Chondrocyte (in vitro differentiated cells): Measurements from ENCODE around the gene SHC3. TPM values are rescaled to one million over a fixed set of nuclear protein-coding genes. Genes with fewer than 3 reads are reported as not detected.

ENCODE experiments used
- DNase-seq: peaks from one replicate; pipeline ENCODE4 v3.0.0; 2021; ENCODE audit warnings: mixed read lengths, low spot score
- H3K27ac Mint-ChIP-seq: one replicate; pipeline ENCODE4 v1.8.0; 2021; ENCODE audit warnings: mild to moderate bottlenecking, moderate library complexity, mixed read lengths; ENCODE audit not compliant: unreplicated experiment
- H3K27me3 Mint-ChIP-seq: 2 replicates; pipeline ENCODE4 v1.8.0; 2021; ENCODE audit warnings: low read depth, mixed read lengths
- H3K36me3 Mint-ChIP-seq: 2 replicates; pipeline ENCODE4 v1.8.0; 2021; ENCODE audit warnings: low read depth, mixed read lengths
- H3K4me1 Mint-ChIP-seq: 2 replicates; pipeline ENCODE4 v1.8.0; 2021; ENCODE audit warnings: low read depth, mild to moderate bottlenecking, mixed read lengths
- H3K4me3 Mint-ChIP-seq: one replicate; pipeline ENCODE4 v1.8.0; 2021; ENCODE audit warnings: mild to moderate bottlenecking, moderate library complexity, mixed read lengths; ENCODE audit not compliant: unreplicated experiment
- H3K9me3 Mint-ChIP-seq: 2 replicates; pipeline ENCODE4 v1.8.0; 2021; ENCODE audit warnings: low read depth, mixed read lengths
- total RNA-seq: library from RNA; stranded (reverse); gene quantifications from 3 replicates; pipeline ENCODE4 v1.2.1, GENCODE V29; 2021
- TF ChIP-seq, protein P1 (sequence below): fragments of 200-600 bp; sonication (generic); IDR thresholded peaks from 2 replicates; pipeline ENCODE4 v1.5.0; 2021; ENCODE audit warnings: antibody characterized with exemption, mild to moderate bottlenecking, moderate library complexity

Gene SHC3
- total RNA-seq, 1 donor from 2014 or later, result 0.30 TPM

DNA sequence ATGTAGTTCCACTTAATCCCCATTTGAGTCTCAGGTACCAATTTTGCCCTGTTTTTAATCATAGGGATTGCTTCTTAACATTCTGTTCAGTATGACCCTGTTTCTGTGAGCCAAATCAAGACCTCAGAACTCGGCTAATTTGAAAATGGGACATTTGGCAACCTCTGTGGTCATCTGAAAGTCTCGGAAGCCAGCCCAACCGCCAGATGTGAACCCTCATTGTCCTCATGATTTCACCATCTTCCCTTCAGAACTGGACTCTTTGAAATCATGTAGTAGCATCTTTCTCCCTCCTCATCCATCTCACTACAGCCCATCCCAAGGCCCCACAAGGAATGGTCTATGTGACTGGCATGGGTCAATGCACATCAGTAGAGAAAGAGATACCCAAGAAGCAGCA, 98.4 kb downstream of the SHC3 start:
- no peaks in the 10 kb centered on the region for H3K4me1 Mint-ChIP-seq
- no peaks in the 10 kb centered on the region for H3K9me3 Mint-ChIP-seq
- no peaks in the 10 kb centered on the region for H3K36me3 Mint-ChIP-seq
- no peak for DNase-seq
- TF ChIP-seq, protein P1, sequence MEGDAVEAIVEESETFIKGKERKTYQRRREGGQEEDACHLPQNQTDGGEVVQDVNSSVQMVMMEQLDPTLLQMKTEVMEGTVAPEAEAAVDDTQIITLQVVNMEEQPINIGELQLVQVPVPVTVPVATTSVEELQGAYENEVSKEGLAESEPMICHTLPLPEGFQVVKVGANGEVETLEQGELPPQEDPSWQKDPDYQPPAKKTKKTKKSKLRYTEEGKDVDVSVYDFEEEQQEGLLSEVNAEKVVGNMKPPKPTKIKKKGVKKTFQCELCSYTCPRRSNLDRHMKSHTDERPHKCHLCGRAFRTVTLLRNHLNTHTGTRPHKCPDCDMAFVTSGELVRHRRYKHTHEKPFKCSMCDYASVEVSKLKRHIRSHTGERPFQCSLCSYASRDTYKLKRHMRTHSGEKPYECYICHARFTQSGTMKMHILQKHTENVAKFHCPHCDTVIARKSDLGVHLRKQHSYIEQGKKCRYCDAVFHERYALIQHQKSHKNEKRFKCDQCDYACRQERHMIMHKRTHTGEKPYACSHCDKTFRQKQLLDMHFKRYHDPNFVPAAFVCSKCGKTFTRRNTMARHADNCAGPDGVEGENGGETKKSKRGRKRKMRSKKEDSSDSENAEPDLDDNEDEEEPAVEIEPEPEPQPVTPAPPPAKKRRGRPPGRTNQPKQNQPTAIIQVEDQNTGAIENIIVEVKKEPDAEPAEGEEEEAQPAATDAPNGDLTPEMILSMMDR, result no peak
- peaks cover 4% of the 10 kb centered on the region for H3K27me3 Mint-ChIP-seq
- no peak overlapping the region for H3K27ac Mint-ChIP-seq
- no peak overlapping the region for H3K4me3 Mint-ChIP-seq

DNA sequence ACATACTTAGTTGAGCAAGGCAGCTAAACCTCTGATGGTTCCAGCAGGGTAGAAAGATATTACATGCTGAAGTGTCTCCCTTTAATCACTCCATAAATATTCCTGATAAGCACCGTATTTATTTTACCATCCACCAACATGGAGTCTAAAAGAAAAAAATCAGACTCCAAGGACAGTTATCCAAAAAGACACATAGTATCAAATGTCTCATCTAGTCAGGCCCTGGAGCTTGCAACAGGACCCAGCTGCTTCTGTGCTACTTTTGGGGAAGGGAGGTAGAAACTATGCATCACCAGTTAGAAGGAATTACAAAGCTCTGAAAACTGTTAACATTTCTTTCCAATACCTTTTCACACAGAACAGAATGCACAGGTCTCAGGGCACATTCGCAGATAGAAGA, 99.2 kb downstream of the SHC3 start:
- Mint-ChIP-seq H3K36me3 (no peaks in the 10 kb centered on the region), H3K27me3 (no peaks in the 10 kb centered on the region), H3K4me1 (no peaks in the 10 kb centered on the region), H3K9me3 (no peaks in the 10 kb centered on the region), H3K4me3 (no peak overlapping the region), H3K27ac (no peak overlapping the region)
- no peak for DNase-seq
- TF ChIP-seq, protein P1, result no peak

DNA sequence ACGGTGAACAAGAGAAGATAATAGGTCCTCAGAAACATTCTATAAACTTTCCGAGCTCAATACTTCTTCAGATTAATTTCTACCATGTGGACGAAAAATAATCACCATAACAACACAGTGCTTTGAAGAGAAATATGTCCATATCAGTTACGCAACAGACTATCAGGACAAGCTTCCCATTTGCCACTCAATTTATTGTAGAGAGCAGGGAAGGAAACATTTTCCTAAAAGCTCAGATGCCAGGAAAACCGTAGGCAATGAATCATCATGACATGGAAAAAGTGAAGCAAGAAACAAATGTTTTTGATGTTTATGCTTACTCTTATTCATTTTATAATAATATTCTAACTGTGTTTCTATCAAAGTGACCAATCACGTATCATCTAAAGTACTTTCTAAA, 99.8 kb downstream of the SHC3 start:
- H3K9me3 Mint-ChIP-seq, result no peaks in the 10 kb centered on the region
- DNase-seq, result no peak
- H3K4me3 Mint-ChIP-seq, result no peak overlapping the region
- no peak overlapping the region for H3K27ac Mint-ChIP-seq
- TF ChIP-seq, protein P1, result no peak
- H3K36me3 Mint-ChIP-seq, result no peaks in the 10 kb centered on the region
- H3K27me3 Mint-ChIP-seq, result no peaks in the 10 kb centered on the region
- no peaks in the 10 kb centered on the region for H3K4me1 Mint-ChIP-seq

DNA sequence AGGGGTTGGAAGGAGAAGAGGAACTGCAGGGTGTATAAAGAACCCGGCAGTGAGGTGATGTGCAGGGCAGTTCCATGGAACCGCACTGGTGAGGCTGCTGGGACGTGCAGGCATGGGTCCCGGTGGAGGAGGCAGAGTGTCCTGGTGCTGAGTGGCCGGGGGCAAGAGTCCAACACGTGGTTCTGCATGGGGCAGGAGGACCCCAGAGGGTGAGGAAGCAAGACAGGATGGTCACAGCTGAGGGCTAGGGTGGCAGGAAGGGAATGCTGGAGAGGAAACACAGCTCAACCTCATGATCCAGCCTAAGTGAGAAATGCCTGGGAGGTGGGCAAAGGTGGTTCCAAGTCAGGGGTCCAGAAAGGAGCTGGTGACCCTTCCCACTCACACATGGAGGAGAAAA, 100.2 kb downstream of the SHC3 start:
- no peaks in the 10 kb centered on the region for H3K4me1 Mint-ChIP-seq
- no peaks in the 10 kb centered on the region for H3K9me3 Mint-ChIP-seq
- H3K27ac Mint-ChIP-seq, result no peak overlapping the region
- no peak for DNase-seq
- H3K36me3 Mint-ChIP-seq, result no peaks in the 10 kb centered on the region
- no peaks in the 10 kb centered on the region for H3K27me3 Mint-ChIP-seq
- TF ChIP-seq, protein P1, result no peak
- no peak overlapping the region for H3K4me3 Mint-ChIP-seq

DNA sequence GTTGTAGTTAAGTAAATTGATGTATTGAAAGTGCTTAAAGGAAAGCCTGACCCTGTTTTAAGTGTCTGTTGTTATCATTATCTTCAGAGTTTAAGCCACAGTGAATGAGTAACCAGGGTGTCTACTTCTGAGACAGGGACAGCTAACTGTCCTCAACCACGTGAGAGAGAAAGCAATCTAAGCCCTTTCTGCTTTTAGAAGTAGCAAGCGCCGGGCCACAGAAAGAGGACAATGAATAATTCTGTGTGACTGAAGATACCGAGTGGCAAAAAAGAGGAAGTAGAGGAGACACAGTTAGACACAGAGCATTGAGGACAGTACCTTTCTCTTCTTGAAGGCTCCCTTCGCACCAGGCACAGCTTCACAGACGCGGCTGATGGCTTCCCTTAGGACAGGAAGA, 101.1 kb downstream of the SHC3 start:
- Mint-ChIP-seq H3K4me1 (no peaks in the 10 kb centered on the region), H3K9me3 (no peaks in the 10 kb centered on the region), H3K36me3 (no peaks in the 10 kb centered on the region), H3K27ac (no peak overlapping the region), H3K27me3 (no peaks in the 10 kb centered on the region), H3K4me3 (no peak overlapping the region)
- TF ChIP-seq, protein P1, result no peak
- DNase-seq, result no peak
